HG03442 (cell line): Measurements from ENCODE around the gene CIBAR2.

Experiments
- ATAC-seq: cut with Tn5 transposase; IDR thresholded peaks from one replicate; pipeline ENCODE4 v1.9.1; 2021; ENCODE audit warnings: mild to moderate bottlenecking, moderate library complexity; ENCODE audit not compliant: unreplicated experiment

Gene CIBAR2

GRCh38 chr16:85083051-85083639 lies 29.1 kb downstream of the CIBAR2 start:
- no peak for ATAC-seq

GRCh38 chr16:85082173-85083050 lies 29.9 kb downstream of the CIBAR2 start:
- ATAC-seq = no peak

GRCh38 chr16:85081765-85082164 lies 30.5 kb downstream of the CIBAR2 start:
- no peak for ATAC-seq

- no peak for ATAC-seq
These were observed 31.2 kb downstream of the CIBAR2 start for GRCh38 chr16:85081038-85081437.

GRCh38 chr16:85079785-85080570 lies 32.3 kb downstream of the CIBAR2 start:
- no peak for ATAC-seq

- ATAC-seq = no peak
These were observed 33.3 kb downstream of the CIBAR2 start for GRCh38 chr16:85078952-85079351.

GRCh38 chr16:85078226-85078625 lies 34.0 kb downstream of the CIBAR2 start:
- no peak for ATAC-seq

GRCh38 chr16:85077576-85078125 lies 34.6 kb downstream of the CIBAR2 start:
- no peak for ATAC-seq

- no peak for ATAC-seq
These were observed 35.2 kb downstream of the CIBAR2 start for GRCh38 chr16:85077039-85077438.

- ATAC-seq = no peak
These were observed 36.9 kb downstream of the CIBAR2 start for GRCh38 chr16:85075236-85075924.

GRCh38 chr16:85074225-85074914 lies 37.9 kb downstream of the CIBAR2 start:
- no peak for ATAC-seq

GRCh38 chr16:85072947-85073346 lies 39.3 kb downstream of the CIBAR2 start:
- no peak for ATAC-seq

GRCh38 chr16:85072076-85072860 lies 40.0 kb downstream of the CIBAR2 start:
- no peak for ATAC-seq

- no peak for ATAC-seq
These were observed 43.1 kb downstream of the CIBAR2 start for GRCh38 chr16:85069171-85069570.

GRCh38 chr16:85068746-85069145 lies 43.5 kb downstream of the CIBAR2 start:
- ATAC-seq = no peak

- ATAC-seq = no peak
These were observed 44.8 kb downstream of the CIBAR2 start for GRCh38 chr16:85067426-85067825.

GRCh38 chr16:85067024-85067423 lies 45.2 kb downstream of the CIBAR2 start:
- no peak for ATAC-seq

GRCh38 chr16:85066346-85066885 lies 45.9 kb downstream of the CIBAR2 start:
- no peak for ATAC-seq

- no peak for ATAC-seq
These were observed 47.2 kb downstream of the CIBAR2 start for GRCh38 chr16:85065099-85065498.
